B cell (primary cell): ENCODE data around the gene NFKBIB.
"Not testable (repeated sequence)": the region's sequence is repeated elsewhere in the genome, so short reads cannot be mapped to it uniquely, and the experiment has no call there.

Experiments used
- CTCF ChIP-seq: fragments of 200-600 bp; IDR thresholded peaks from one replicate; pipeline ENCODE4 v1.8.0; 2022; ENCODE audit warnings: antibody characterized with exemption, mild to moderate bottlenecking
- EZH2 ChIP-seq: IDR thresholded peaks from 2 replicates; pipeline ENCODE4 v1.6.1; 2012; ENCODE audit warnings: borderline replicate concordance, low read depth, mild to moderate bottlenecking, moderate library complexity, low read length; ENCODE audit not compliant: insufficient read depth, poor library complexity, severe bottlenecking

- TF ChIP-seq CTCF, EZH2: not testable (repeated sequence)
These were observed 41.7 kb downstream of the NFKBIB start for GRCh38 chr19:38941466-38941865.
